GF-D8 (cell line): ENCODE results near the gene ABCC11.
"Not testable (repeated sequence)": the region's sequence is repeated elsewhere in the genome, so short reads cannot be mapped to it uniquely, and the experiment has no call there.

Experiments
- DNase-seq: peaks from one replicate; lab custom pipeline; 2025; lab: John Stamatoyannopoulos, UW

ABCC11 gene

GRCh38 chr16:48246066-48246465 is 1.3 kb downstream of the ABCC11 start:
- DNase-seq = no peak

GRCh38 chr16:48244863-48245195 is 2.5 kb downstream of the ABCC11 start:
- no peak for DNase-seq

- DNase-seq = peak; percentile 63
Measured at GRCh38 chr16:48244080-48244862, 3.1 kb downstream of the ABCC11 start, which contains the start of gene LONP2. LONP2 (plus strand) TSS chr16:48244300; CDS start chr16:48244389, 89 bp downstream.

- not testable (repeated sequence) for DNase-seq
Measured at GRCh38 chr16:48240147-48240546, 7.2 kb downstream of the ABCC11 start.

GRCh38 chr16:48236286-48236685 is 11.1 kb downstream of the ABCC11 start:
- DNase-seq = no peak

GRCh38 chr16:48235556-48236136 is 11.7 kb downstream of the ABCC11 start:
- no peak for DNase-seq

GRCh38 chr16:48235058-48235555 is 12.2 kb downstream of the ABCC11 start:
- DNase-seq = no peak

GRCh38 chr16:48234630-48235029 is 12.7 kb downstream of the ABCC11 start:
- no peak for DNase-seq

GRCh38 chr16:48232493-48233040 is 14.8 kb downstream of the ABCC11 start:
- no peak for DNase-seq

- DNase-seq = no peak
Measured at GRCh38 chr16:48231727-48232492, 15.4 kb downstream of the ABCC11 start.

GRCh38 chr16:48225456-48225855 is 21.9 kb downstream of the ABCC11 start:
- DNase-seq = no peak

- no peak for DNase-seq
Measured at GRCh38 chr16:48223490-48223889, 23.8 kb downstream of the ABCC11 start.

GRCh38 chr16:48220891-48221290 is 26.4 kb downstream of the ABCC11 start:
- DNase-seq = no peak

- DNase-seq = no peak
Measured at GRCh38 chr16:48218473-48218872, 28.9 kb downstream of the ABCC11 start.

- no peak for DNase-seq
Measured at GRCh38 chr16:48217708-48218107, 29.6 kb downstream of the ABCC11 start.

- DNase-seq = no peak
Measured at GRCh38 chr16:48215738-48216137, 31.6 kb downstream of the ABCC11 start.

GRCh38 chr16:48212033-48212432 is 35.3 kb downstream of the ABCC11 start:
- DNase-seq = no peak

- DNase-seq = no peak
Measured at GRCh38 chr16:48210747-48211146, 36.6 kb downstream of the ABCC11 start.

- no peak for DNase-seq
Measured at GRCh38 chr16:48206594-48207242, 40.6 kb downstream of the ABCC11 start.

GRCh38 chr16:48204825-48205151 is 42.6 kb downstream of the ABCC11 start:
- DNase-seq = no peak

GRCh38 chr16:48203974-48204824 is 43.1 kb downstream of the ABCC11 start:
- DNase-seq = no peak
